ENCODE results near the gene DGKQ. TPM values are rescaled to one million over a fixed set of nuclear protein-coding genes. Genes with fewer than 3 reads are reported as not detected.

Gene DGKQ
- total RNA-seq, 1 experiment from 2014 or later = 22.0 TPM

- intact Hi-C loops (cut with micrococcal nuclease) = no loop called here
- Histone ChIP-seq H3K36me3 (ENCODE audit: control insufficient read depth in 1 of 2, insufficient read depth in 2 of 2, low read length in 2 of 2) (no peaks in the 10 kb centered on the region), H3K9ac (ENCODE audit: low read length) (no peak overlapping the region), H3K9me2 (ENCODE audit: insufficient read depth) (no peaks in the 10 kb centered on the region), H3K4me3 (replicated peaks in 1 of 2; ENCODE audit: low read depth in 1 of 2, low read length in 2 of 2) (no peak overlapping the region), H3K27me3 (ENCODE audit: insufficient read depth, low read length) (no peaks in the 10 kb centered on the region), H3K79me2 (ENCODE audit: insufficient read depth, low read length) (peaks cover 79% of the 10 kb centered on the region), H3K4me1 (ENCODE audit: control insufficient read depth in 1 of 2, insufficient read depth in 2 of 2, low read length in 2 of 2) (peaks cover 6 to 14% of the 10 kb centered on the region in 2 experiments; a peak in 3 of 4 replicates), H3K27ac (ENCODE audit: low read depth, low read length) (no peak overlapping the region), H3K9me3 (ENCODE audit: control insufficient read depth in 1 of 2, insufficient read depth in 1 of 2, low read depth in 1 of 2, low read length in 2 of 2) (no peaks in the 10 kb centered on the region), H2AFZ (ENCODE audit: low read depth, low read length, poor library complexity, severe bottlenecking) (no peak overlapping the region), H3K4me2 (ENCODE audit: low read length) (no peak overlapping the region), H4K20me1 (ENCODE audit: insufficient read depth) (no peaks in the 10 kb centered on the region)
- ChIA-PET RAD21 (ENCODE audit: low non-redundant PET in 1 of 2, low total read pairs in 2 of 2, uncharacterized antibody in 2 of 2, unreplicated experiment in 2 of 2) (no interaction called here), CTCF (no interaction called here), POLR2A (no interaction called here)
- ATAC-seq (no peak), DNase-seq (ENCODE audit: low read depth, low spot score) (no peak)
- TF ChIP-seq REST (IDR thresholded peaks at IDR 0.05; ENCODE audit: low read depth) (no peak), EZH2phosphoT487 (IDR thresholded peaks at IDR 0.05; ENCODE audit: borderline replicate concordance) (no peak), ELF1 (IDR thresholded peaks at IDR 0.05; ENCODE audit: borderline replicate concordance, low read depth) (no peak), SP1 (IDR thresholded peaks at IDR 0.05; ENCODE audit: low read depth) (no peak), ZNF274 (IDR thresholded peaks at IDR 0.05; ENCODE audit: low read depth, low read length) (no peak), YY1 (IDR thresholded peaks at IDR 0.05; ENCODE audit: extremely low read depth, insufficient replicate concordance, low read depth, low read length) (no peak), CBX3 (IDR thresholded peaks at IDR 0.05; ENCODE audit: low read depth) (no peak), ATF3 (IDR thresholded peaks at IDR 0.05) (no peak), POLR2AphosphoS5 (IDR thresholded peaks at IDR 0.05; ENCODE audit: low read depth, low read length) (no peak), JUND (IDR thresholded peaks at IDR 0.05) (no peak), POLR2A (IDR thresholded peaks at IDR 0.05; ENCODE audit: borderline replicate concordance, extremely low read depth, insufficient read depth, insufficient read length) (no peak), SIN3A (IDR thresholded peaks at IDR 0.05; ENCODE audit: low read depth) (no peak), SRF (IDR thresholded peaks at IDR 0.05; ENCODE audit: low read depth) (no peak), RAD21 (IDR thresholded peaks at IDR 0.05; ENCODE audit: low read depth) (no peak), ZBTB33 (IDR thresholded peaks at IDR 0.05; ENCODE audit: extremely low read depth, insufficient replicate concordance, low read length) (no peak), CEBPB (IDR thresholded peaks at IDR 0.05; ENCODE audit: low read depth) (no peak), EZH2 (IDR thresholded peaks at IDR 0.05) (no peak)
- TF ChIP-seq, protein P1, sequence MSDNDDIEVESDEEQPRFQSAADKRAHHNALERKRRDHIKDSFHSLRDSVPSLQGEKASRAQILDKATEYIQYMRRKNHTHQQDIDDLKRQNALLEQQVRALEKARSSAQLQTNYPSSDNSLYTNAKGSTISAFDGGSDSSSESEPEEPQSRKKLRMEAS (IDR thresholded peaks at IDR 0.05) = no peak
- no TSS peak for BruUV-seq (replicated peaks)
These were observed 44.1 kb downstream of the DGKQ start for GRCh38 chr4:929096-929765.
